ENCODE data around the gene ARHGEF1.

The ARHGEF1 gene

DNA sequence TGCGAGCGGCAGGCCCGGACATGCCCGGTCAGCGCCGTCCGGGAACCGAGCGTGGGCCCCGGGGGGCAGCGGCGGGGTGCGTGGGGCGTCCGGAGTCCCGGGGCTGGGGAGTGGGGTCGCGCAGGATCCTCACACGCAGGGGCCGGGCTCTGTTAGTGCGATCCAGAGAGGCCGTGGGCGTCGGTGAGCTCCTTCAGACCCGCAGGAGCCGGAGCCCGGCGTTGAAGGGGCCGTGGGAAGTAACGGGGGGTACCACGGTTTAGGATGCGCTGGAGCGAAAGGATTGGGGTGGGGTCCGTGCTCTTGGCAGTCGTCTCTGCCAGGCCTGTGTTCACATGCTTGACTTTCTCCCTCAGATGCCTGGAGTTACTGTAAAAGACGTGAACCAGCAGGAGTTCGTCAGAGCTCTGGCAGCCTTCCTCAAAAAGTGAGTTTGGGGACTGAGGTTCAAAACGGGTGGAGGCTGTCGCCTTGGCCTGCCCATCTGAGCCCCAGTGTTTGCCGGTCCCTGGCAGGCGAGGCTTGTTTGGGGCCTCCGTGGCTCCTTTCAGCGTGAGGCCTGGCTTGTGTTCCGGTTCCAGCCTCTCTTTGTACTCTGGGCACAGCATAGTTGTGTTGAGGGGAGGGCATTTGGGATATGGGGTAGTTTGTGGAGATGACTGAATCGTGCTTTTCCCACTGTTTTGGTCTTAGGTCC is 22.4 kb upstream of the ARHGEF1 start:
- Histone ChIP-seq H3K36me3 (peaks cover 55% of the 10 kb centered on the region), H3K27ac (peak overlapping the region; percentile 94), H3K9me3 (ENCODE audit: severe bottlenecking) (no peaks in the 10 kb centered on the region), H3K4me3 (ENCODE audit: low read depth, low read length) (peak overlapping the region; percentile 95), H3K27me3 (ENCODE audit: insufficient read depth, low read depth, severe bottlenecking) (no peaks in the 10 kb centered on the region)
- no peak for DNase-seq
- TF ChIP-seq, protein P1, sequence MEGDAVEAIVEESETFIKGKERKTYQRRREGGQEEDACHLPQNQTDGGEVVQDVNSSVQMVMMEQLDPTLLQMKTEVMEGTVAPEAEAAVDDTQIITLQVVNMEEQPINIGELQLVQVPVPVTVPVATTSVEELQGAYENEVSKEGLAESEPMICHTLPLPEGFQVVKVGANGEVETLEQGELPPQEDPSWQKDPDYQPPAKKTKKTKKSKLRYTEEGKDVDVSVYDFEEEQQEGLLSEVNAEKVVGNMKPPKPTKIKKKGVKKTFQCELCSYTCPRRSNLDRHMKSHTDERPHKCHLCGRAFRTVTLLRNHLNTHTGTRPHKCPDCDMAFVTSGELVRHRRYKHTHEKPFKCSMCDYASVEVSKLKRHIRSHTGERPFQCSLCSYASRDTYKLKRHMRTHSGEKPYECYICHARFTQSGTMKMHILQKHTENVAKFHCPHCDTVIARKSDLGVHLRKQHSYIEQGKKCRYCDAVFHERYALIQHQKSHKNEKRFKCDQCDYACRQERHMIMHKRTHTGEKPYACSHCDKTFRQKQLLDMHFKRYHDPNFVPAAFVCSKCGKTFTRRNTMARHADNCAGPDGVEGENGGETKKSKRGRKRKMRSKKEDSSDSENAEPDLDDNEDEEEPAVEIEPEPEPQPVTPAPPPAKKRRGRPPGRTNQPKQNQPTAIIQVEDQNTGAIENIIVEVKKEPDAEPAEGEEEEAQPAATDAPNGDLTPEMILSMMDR (IDR thresholded peaks at IDR 0.05; ENCODE audit: low read depth, low read length): no peak

DNA sequence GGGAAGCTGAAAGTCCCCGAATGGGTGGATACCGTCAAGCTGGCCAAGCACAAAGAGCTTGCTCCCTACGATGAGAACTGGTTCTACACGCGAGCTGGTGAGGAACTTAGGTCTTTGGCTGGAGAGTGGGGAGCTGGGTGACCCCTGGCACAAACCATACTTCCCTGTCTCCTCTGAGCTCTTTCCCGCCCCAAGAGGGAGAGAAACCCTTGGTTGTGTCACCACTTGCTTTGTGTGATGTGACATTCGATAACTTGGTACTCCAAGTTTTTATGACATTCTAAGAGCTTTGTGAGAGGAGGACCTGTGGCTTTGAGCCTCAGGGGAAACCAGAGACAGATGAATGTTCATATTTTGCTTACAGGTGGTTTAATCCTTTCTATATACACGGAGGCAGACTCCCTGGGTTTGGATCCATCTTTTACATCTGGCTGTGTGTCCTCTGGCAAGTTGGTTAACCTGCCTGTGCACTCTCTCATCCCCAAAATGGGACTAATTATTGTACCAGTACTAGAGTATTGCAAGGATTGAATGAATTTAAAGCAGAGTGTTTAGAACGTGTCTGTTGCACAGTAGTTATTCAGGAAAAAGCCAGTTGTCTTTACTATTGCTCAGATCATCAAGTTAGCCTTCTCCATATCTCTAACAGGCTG is 21.7 kb upstream of the ARHGEF1 start:
- Histone ChIP-seq H3K27me3 (ENCODE audit: insufficient read depth, low read depth, severe bottlenecking) (no peaks in the 10 kb centered on the region), H3K36me3 (peaks cover 60% of the 10 kb centered on the region), H3K4me3 (ENCODE audit: low read depth, low read length) (peak overlapping the region; percentile 95), H3K9me3 (ENCODE audit: severe bottlenecking) (no peaks in the 10 kb centered on the region), H3K27ac (peak overlapping the region; percentile 94)
- TF ChIP-seq, protein P1 (IDR thresholded peaks at IDR 0.05; ENCODE audit: low read depth, low read length): no peak
- DNase-seq: no peak

- Histone ChIP-seq H3K27me3 (ENCODE audit: insufficient read depth, low read depth, severe bottlenecking) (no peaks in the 10 kb centered on the region), H3K4me3 (ENCODE audit: low read depth, low read length) (no peak overlapping the region), H3K9me3 (ENCODE audit: severe bottlenecking) (no peaks in the 10 kb centered on the region), H3K27ac (no peak overlapping the region), H3K36me3 (peaks cover 66% of the 10 kb centered on the region)
- TF ChIP-seq, protein P1 (IDR thresholded peaks at IDR 0.05; ENCODE audit: low read depth, low read length): no peak
- DNase-seq: no peak
Observed at GRCh38 chr19:41861846-41862245, 21.1 kb upstream of the ARHGEF1 start.

DNA sequence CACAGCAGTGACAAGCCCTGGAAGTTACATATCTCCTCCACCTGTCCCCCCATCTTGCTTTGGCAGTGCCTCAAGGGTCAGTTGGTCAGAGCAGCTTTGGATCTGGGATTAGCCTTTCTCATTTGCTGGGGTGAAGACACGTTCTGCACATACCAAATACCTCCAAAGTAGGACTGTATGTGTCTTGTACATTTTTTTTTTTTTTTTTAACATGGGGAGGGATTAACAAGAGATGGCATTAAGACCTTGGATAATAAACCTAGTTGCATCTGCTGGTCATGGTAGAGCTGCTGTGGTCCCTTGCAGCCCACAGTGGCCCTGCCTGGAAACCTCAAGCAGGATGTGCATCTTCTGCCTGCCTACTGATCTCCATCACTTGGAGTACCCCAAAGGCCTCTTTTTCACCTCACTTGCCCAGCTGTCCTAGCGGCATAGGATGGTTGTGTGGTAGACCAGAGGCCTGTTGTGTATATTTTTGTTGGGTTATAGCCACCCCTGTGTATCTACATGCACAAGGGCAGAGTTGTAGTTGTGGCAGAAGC is 20.5 kb upstream of the ARHGEF1 start:
- peaks cover 73% of the 10 kb centered on the region for H3K36me3 ChIP-seq
- no peak overlapping the region for H3K4me3 ChIP-seq (ENCODE audit: low read depth, low read length)
- no peaks in the 10 kb centered on the region for H3K9me3 ChIP-seq (ENCODE audit: severe bottlenecking)
- TF ChIP-seq, protein P1 (IDR thresholded peaks at IDR 0.05; ENCODE audit: low read depth, low read length): no peak
- DNase-seq: no peak
- H3K27ac ChIP-seq: peak overlapping the region; percentile 19
- no peaks in the 10 kb centered on the region for H3K27me3 ChIP-seq (ENCODE audit: insufficient read depth, low read depth, severe bottlenecking)

DNA sequence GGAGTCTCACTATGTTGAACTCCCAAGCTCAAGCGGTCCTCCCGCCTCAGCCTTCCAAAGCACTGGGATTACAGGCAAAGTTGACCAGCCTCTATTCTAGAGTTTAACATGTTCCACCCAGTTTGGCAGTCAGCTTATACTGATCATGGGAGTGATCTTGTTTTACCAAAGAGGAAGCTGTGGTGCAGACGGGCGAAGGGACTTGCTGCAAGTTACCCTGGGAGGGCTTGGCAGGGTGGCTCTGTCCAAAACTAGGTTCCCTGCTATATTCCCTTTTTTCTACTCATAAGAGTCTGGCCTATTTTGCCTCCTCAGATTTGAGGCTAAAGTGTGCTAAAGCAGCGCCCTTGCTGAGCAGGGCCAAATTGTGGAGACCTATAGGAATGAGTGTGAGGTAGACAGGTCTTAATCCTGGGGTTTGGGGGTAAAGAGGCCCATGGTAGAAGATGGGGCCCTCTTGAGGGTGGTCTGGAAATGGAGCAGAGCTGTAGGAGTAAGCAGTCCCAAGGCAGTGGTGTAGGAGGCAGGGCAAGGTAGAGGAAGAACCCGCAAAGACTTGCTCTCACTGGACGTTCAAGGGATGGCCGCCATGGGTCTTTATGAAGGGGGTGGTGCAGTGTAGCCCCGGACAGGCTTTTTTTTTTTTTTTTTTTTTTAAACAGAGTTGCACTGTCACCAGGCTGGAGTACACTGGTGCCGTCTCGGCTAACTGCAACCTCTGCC is 19.6 kb upstream of the ARHGEF1 start:
- H3K9me3 ChIP-seq (ENCODE audit: severe bottlenecking): no peaks in the 10 kb centered on the region
- H3K27me3 ChIP-seq (ENCODE audit: insufficient read depth, low read depth, severe bottlenecking): no peaks in the 10 kb centered on the region
- no peak for DNase-seq
- peaks cover 81% of the 10 kb centered on the region for H3K36me3 ChIP-seq
- TF ChIP-seq, protein P1 (IDR thresholded peaks at IDR 0.05; ENCODE audit: low read depth, low read length): no peak
- H3K27ac ChIP-seq: peak overlapping the region; percentile 19; the same call in 1 of the 2 replicates
- H3K4me3 ChIP-seq (ENCODE audit: low read depth, low read length): no peak overlapping the region

Data from WERI-Rb-1 (cell line).